T-helper 2 cell treated with Interferon-gamma antibody and Interleukin-4, amounts not matched to agents 100 ng/mL and 5 ng/mL, for 36 hours (primary cell): Measurements from ENCODE around the gene MECP2. TPM values are rescaled to one million over a fixed set of nuclear protein-coding genes. Genes with fewer than 3 reads are reported as not detected.

Experiments used
- intact Hi-C: fragments of 100-400 bp; cut with micrococcal nuclease; formaldehyde crosslinking; loops from one replicate; pipeline ENCODE4 v1.15.1; 2023
- total RNA-seq: library from RNA; stranded (reverse); gene quantifications from 2 replicates; pipeline ENCODE4 v1.2.3, GENCODE V29; 2022

MECP2 gene
- total RNA-seq, 1 donor from 2014 or later: 56.7 TPM

- intact Hi-C loops: no loop called here
These were observed 19.1 kb upstream of the MECP2 start for GRCh38 chrX:154116426-154117211.

DNA sequence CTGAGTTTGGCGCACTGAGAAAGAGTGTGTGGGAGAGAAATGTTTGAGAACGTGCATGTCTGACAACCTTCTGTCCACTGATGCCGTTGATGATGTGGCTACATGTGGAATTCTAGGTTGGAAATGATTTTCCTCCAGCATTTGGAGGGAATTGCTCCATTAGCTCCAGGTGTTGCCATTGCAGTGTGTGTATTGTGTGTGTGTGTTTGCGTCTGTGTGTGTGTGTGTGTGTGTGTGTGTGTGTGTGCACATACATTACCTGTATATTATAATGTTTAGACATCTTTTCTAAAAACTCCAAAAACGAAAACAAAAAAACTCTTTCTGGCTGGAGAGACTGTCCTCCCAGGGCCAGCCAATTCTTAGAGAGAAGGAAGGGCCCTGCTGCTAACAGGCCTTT, 18.2 kb upstream of the MECP2 start:
- intact Hi-C loops: no loop called here

- intact Hi-C loops: no loop called here
These were observed 17.6 kb upstream of the MECP2 start for GRCh38 chrX:154115071-154115470.

GRCh38 chrX:154114652-154115051, 17.1 kb upstream of the MECP2 start:
- intact Hi-C loops: no loop called here

DNA sequence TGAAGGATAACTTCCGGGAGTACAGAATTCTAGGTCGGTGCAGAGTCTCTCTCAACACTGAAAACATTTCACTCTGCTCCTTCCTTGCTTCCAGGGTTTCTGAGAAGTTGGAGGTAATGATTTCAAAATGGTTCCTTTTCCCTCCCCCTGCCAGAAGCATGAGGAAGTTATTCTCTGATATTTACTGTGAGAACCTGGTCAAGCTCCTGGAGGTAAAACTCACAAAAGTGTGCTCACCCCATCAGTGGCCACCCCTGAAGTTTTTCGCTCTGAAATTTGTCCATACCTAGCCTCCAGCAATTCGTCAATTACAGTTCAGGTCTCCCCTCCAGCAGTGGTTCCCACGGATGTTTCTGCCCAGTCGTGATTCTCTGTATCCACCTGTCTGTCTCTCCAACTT, 16.2 kb upstream of the MECP2 start:
- intact Hi-C loops: no loop called here

DNA sequence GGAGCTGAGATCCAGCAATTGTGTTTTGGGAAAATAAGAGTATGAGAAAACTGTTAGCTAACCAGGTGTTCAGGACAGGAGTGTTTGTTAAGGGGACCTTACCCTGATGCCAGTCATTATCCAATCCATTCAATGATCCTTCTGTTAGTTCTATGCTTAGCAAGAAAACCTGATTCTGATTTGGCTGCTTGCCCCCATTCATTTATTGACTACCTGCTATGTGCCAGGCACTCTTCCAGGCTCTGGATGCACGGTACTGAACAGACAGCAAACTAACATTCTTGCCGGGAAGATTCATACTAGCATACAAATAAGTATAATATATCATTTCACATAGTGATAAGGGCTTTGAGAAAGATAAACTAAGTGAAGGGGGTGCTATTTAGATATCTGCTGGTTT, 1.0 kb upstream of the MECP2 start:
- intact Hi-C loops: loop anchor here (10.0 kb wide), 1 partner anchor 114 kb away; no protein-coding TSS in a partner anchor

GRCh38 chrX:154097003-154097588, 421 bp downstream of the MECP2 start:
- intact Hi-C loops: loop anchor here (2.0 to 10.0 kb wide), 2 partner anchors 40 to 112 kb away; no protein-coding TSS in a partner anchor

- intact Hi-C loops: loop anchor here (2.0 to 10.0 kb wide), 2 partner anchors 40 to 112 kb away; no protein-coding TSS in a partner anchor
These were observed 1.1 kb downstream of the MECP2 start for GRCh38 chrX:154096140-154097002.

GRCh38 chrX:154094833-154095232, 2.7 kb downstream of the MECP2 start:
- intact Hi-C loops: loop anchor here (10.0 kb wide), 1 partner anchor 110 kb away; no protein-coding TSS in a partner anchor

- intact Hi-C loops: loop anchor here (10.0 kb wide), 1 partner anchor 109 kb away; no protein-coding TSS in a partner anchor
These were observed 3.6 kb downstream of the MECP2 start for GRCh38 chrX:154093965-154094364.

DNA sequence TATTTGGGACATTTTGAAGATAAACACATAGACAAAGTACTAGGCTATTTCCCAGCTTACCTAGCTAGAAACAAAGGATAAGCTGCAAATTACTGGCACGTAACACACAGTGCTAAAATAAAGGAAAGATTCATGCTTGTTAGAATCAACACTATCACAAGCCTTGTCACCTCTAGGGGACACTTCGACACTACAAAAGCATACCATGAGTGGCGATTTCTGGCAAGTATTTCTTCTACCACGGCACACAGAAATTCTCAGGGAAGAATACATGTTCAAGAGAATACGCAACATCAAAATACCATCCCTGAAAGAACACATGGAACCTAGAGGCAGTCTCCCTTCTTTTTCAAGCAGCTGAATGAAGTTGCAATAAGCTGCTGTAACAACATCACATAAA, 5.1 kb downstream of the MECP2 start:
- intact Hi-C loops: loop anchor here (10.0 kb wide), 1 partner anchor 108 kb away; no protein-coding TSS in a partner anchor

- intact Hi-C loops: loop anchor here (10.0 kb wide), 1 partner anchor 107 kb away; no protein-coding TSS in a partner anchor
These were observed 5.8 kb downstream of the MECP2 start for GRCh38 chrX:154091678-154092077.

GRCh38 chrX:154090731-154091130, 6.8 kb downstream of the MECP2 start:
- intact Hi-C loops: loop anchor here (10.0 kb wide), 1 partner anchor 106 kb away; no protein-coding TSS in a partner anchor

- intact Hi-C loops: no loop called here
These were observed 12.8 kb downstream of the MECP2 start for GRCh38 chrX:154084449-154085300.

- intact Hi-C loops: no loop called here
These were observed 14.4 kb downstream of the MECP2 start for GRCh38 chrX:154083126-154083517.

GRCh38 chrX:154082396-154083125, 15.0 kb downstream of the MECP2 start:
- intact Hi-C loops: no loop called here

DNA sequence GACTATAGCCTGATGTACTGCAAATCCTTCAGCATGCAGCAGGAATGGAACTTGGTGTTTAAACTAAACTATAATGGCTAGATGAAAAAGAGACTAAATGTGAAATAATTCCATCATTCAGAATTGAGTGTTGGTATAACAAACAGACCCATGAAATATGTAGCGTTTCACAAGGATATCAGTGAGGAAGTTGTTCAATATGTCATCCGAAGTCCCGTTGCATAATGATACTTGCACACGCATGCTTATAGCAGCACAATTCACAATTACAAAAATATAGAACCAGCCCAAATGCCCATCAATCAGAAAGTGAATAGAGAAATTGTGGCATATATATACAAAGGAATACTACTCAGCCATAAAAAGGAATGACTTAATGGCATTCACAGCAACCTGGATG, 20.4 kb downstream of the MECP2 start:
- intact Hi-C loops: no loop called here

DNA sequence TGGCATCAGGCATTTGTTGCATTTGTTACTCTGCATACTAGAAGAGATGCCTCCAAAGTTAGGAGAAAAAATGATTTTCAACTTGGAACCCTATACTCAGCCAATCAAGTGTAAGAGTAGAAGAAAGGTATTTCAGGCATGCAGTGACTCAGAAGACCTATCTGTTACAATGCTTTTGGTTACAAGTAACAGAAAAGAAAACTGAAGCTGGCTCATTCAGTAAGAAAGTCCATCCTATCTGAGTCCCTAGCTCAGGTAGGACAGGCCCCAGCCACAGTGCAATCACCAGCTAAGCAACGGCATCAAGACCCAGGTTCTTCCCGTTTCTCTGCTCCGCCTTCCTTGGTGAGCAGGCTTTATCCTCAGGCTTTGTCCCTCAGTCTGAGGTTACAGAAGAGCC, 23.3 kb downstream of the MECP2 start:
- intact Hi-C loops: no loop called here

- intact Hi-C loops: no loop called here
These were observed 25.3 kb downstream of the MECP2 start for GRCh38 chrX:154072192-154072591.

DNA sequence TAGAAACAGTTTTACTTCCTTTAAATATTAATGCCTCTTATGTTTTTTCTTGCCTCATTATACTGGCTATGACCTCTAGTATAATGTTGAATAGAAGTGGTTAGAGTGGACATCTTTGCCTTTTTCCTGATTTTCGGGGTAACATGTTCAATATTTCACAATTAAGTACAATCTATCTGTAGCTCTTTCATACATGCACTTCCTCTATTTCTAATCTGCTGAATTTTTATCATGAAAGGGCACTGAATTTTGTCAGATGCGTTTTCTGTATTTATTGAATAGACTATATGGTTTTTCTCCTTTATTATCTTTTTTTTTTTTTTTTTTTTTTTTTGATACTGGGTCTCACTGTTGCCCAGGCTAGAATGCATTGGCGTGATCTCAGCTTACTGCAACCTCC, 29.0 kb downstream of the MECP2 start:
- intact Hi-C loops: no loop called here
